Stimulated activated memory B cell treated with anti-CD40 and anti-IgM and Interleukin-4, amounts not matched to agents 10 μg/mL and 1 μg/mL and 100 μg/mL, for 72 hours (primary cell): ENCODE data around the gene AMBRA1.

Source experiments
- ATAC-seq: fragments of 150-1000 bp; cut with Tn5 transposase; 2 replicates; pipeline ENCODE4 v1.10.0; 2021
- H3K27ac Mint-ChIP-seq: one replicate; pipeline ENCODE4 v1.8.0; 2022; ENCODE audit warnings: mild to moderate bottlenecking, mixed read lengths
- H3K27me3 Mint-ChIP-seq: one replicate; pipeline ENCODE4 v1.8.0; 2022; ENCODE audit warnings: mixed read lengths
- H3K36me3 Mint-ChIP-seq: one replicate; pipeline ENCODE4 v1.8.0; 2022; ENCODE audit warnings: mixed read lengths
- H3K4me1 Mint-ChIP-seq: one replicate; pipeline ENCODE4 v1.8.0; 2022; ENCODE audit warnings: mixed read lengths
- H3K4me3 Mint-ChIP-seq: one replicate; pipeline ENCODE4 v1.8.0; 2022; ENCODE audit warnings: mild to moderate bottlenecking, moderate library complexity, mixed read lengths
- H3K9me3 Mint-ChIP-seq: one replicate; pipeline ENCODE4 v1.8.0; 2022; ENCODE audit warnings: mixed read lengths

The AMBRA1 gene

GRCh38 chr11:46593550-46594373, at the start of gene AMBRA1:
Gene AMBRA1 (minus strand): TSS chr11:46594023. CDS start chr11:46548380, 45,643 bp downstream.
- Mint-ChIP-seq H3K4me3 (peak within 1 kb of the TSS; percentile 92), H3K4me1 (peaks cover 34% of the 10 kb centered on the region), H3K27me3 (no peaks in the 10 kb centered on the region), H3K27ac (peak within 1 kb of the TSS; percentile 88), H3K36me3 (peaks cover 8% of the 10 kb centered on the region), H3K9me3 (no peaks in the 10 kb centered on the region)
- peak; percentile 91 for ATAC-seq

- H3K4me3 Mint-ChIP-seq, result no peak overlapping the region
- H3K27ac Mint-ChIP-seq, result no peak overlapping the region
- H3K36me3 Mint-ChIP-seq, result peaks cover 53% of the 10 kb centered on the region
Measured at GRCh38 chr11:46643531-46643930, 49.7 kb upstream of the AMBRA1 start.

GRCh38 chr11:46642627-46643335, 49.0 kb upstream of the AMBRA1 start:
- H3K27ac Mint-ChIP-seq, result no peak overlapping the region
- no peaks in the 10 kb centered on the region for H3K27me3 Mint-ChIP-seq

More at GRCh38 chr11:46643531-46643930, 49.7 kb upstream of the AMBRA1 start:
- H3K27me3 Mint-ChIP-seq, result no peaks in the 10 kb centered on the region
- H3K9me3 Mint-ChIP-seq, result no peaks in the 10 kb centered on the region
- no peaks in the 10 kb centered on the region for H3K4me1 Mint-ChIP-seq
- ATAC-seq, result no peak

GRCh38 chr11:46641639-46642038, 47.8 kb upstream of the AMBRA1 start:
- H3K27me3 Mint-ChIP-seq, result no peaks in the 10 kb centered on the region
- no peak overlapping the region for H3K27ac Mint-ChIP-seq
- H3K4me3 Mint-ChIP-seq, result no peak overlapping the region
- H3K9me3 Mint-ChIP-seq, result no peaks in the 10 kb centered on the region
- peaks cover 63% of the 10 kb centered on the region for H3K36me3 Mint-ChIP-seq
- H3K4me1 Mint-ChIP-seq, result no peaks in the 10 kb centered on the region
- no peak for ATAC-seq

More at GRCh38 chr11:46642627-46643335, 49.0 kb upstream of the AMBRA1 start:
- no peak for ATAC-seq
- no peaks in the 10 kb centered on the region for H3K4me1 Mint-ChIP-seq
- H3K36me3 Mint-ChIP-seq, result peaks cover 58% of the 10 kb centered on the region
- no peaks in the 10 kb centered on the region for H3K9me3 Mint-ChIP-seq
- H3K4me3 Mint-ChIP-seq, result no peak overlapping the region

- Mint-ChIP-seq H3K27ac (no peak overlapping the region), H3K4me3 (no peak overlapping the region), H3K4me1 (no peaks in the 10 kb centered on the region), H3K36me3 (peaks cover 58% of the 10 kb centered on the region), H3K27me3 (no peaks in the 10 kb centered on the region), H3K9me3 (no peaks in the 10 kb centered on the region)
- ATAC-seq, result no peak
Measured at GRCh38 chr11:46640036-46640788, 46.4 kb upstream of the AMBRA1 start.

- Mint-ChIP-seq H3K4me3 (no peak overlapping the region), H3K27ac (no peak overlapping the region), H3K27me3 (no peaks in the 10 kb centered on the region), H3K9me3 (no peaks in the 10 kb centered on the region), H3K4me1 (no peaks in the 10 kb centered on the region), H3K36me3 (peaks cover 51% of the 10 kb centered on the region)
- ATAC-seq, result no peak
Measured at GRCh38 chr11:46639197-46639839, 45.5 kb upstream of the AMBRA1 start.

GRCh38 chr11:46637546-46637945, 43.7 kb upstream of the AMBRA1 start:
- Mint-ChIP-seq H3K4me3 (no peak overlapping the region), H3K36me3 (peaks cover 41% of the 10 kb centered on the region), H3K27ac (no peak overlapping the region), H3K4me1 (no peaks in the 10 kb centered on the region), H3K9me3 (no peaks in the 10 kb centered on the region), H3K27me3 (no peaks in the 10 kb centered on the region)
- no peak for ATAC-seq

GRCh38 chr11:46635557-46636139, 41.8 kb upstream of the AMBRA1 start:
- Mint-ChIP-seq H3K27me3 (no peaks in the 10 kb centered on the region), H3K27ac (no peak overlapping the region), H3K36me3 (peaks cover 50% of the 10 kb centered on the region), H3K9me3 (no peaks in the 10 kb centered on the region), H3K4me3 (no peak overlapping the region), H3K4me1 (no peaks in the 10 kb centered on the region)
- no peak for ATAC-seq

- ATAC-seq, result no peak
- Mint-ChIP-seq H3K4me3 (no peak overlapping the region), H3K9me3 (no peaks in the 10 kb centered on the region), H3K27ac (no peak overlapping the region), H3K36me3 (peaks cover 34% of the 10 kb centered on the region), H3K4me1 (no peaks in the 10 kb centered on the region), H3K27me3 (no peaks in the 10 kb centered on the region)
Measured at GRCh38 chr11:46633291-46634217, 39.7 kb upstream of the AMBRA1 start.

GRCh38 chr11:46632502-46632901, 38.7 kb upstream of the AMBRA1 start:
- Mint-ChIP-seq H3K9me3 (no peaks in the 10 kb centered on the region), H3K27ac (no peak overlapping the region), H3K4me3 (no peak overlapping the region), H3K36me3 (peaks cover 27% of the 10 kb centered on the region), H3K4me1 (no peaks in the 10 kb centered on the region), H3K27me3 (no peaks in the 10 kb centered on the region)
- ATAC-seq, result no peak

GRCh38 chr11:46631676-46632075, 37.9 kb upstream of the AMBRA1 start:
- ATAC-seq, result no peak

GRCh38 chr11:46630237-46630636, 36.4 kb upstream of the AMBRA1 start:
- H3K27ac Mint-ChIP-seq, result no peak overlapping the region
- no peaks in the 10 kb centered on the region for H3K9me3 Mint-ChIP-seq
- no peak overlapping the region for H3K4me3 Mint-ChIP-seq
- peaks cover 26% of the 10 kb centered on the region for H3K36me3 Mint-ChIP-seq
- no peaks in the 10 kb centered on the region for H3K4me1 Mint-ChIP-seq
- ATAC-seq, result no peak
- H3K27me3 Mint-ChIP-seq, result no peaks in the 10 kb centered on the region

More at GRCh38 chr11:46631676-46632075, 37.9 kb upstream of the AMBRA1 start:
- Mint-ChIP-seq H3K27me3 (no peaks in the 10 kb centered on the region), H3K4me1 (no peaks in the 10 kb centered on the region), H3K36me3 (peaks cover 25% of the 10 kb centered on the region), H3K27ac (no peak overlapping the region), H3K9me3 (no peaks in the 10 kb centered on the region), H3K4me3 (no peak overlapping the region)

GRCh38 chr11:46628961-46629360, 35.1 kb upstream of the AMBRA1 start:
- no peak overlapping the region for H3K27ac Mint-ChIP-seq

GRCh38 chr11:46625406-46625805, 31.6 kb upstream of the AMBRA1 start:
- peaks cover 34% of the 10 kb centered on the region for H3K36me3 Mint-ChIP-seq
- no peak overlapping the region for H3K27ac Mint-ChIP-seq
- no peak for ATAC-seq
- no peaks in the 10 kb centered on the region for H3K9me3 Mint-ChIP-seq
- peaks cover 2% of the 10 kb centered on the region for H3K4me1 Mint-ChIP-seq
- H3K4me3 Mint-ChIP-seq, result no peak overlapping the region
- H3K27me3 Mint-ChIP-seq, result no peaks in the 10 kb centered on the region

More at GRCh38 chr11:46628961-46629360, 35.1 kb upstream of the AMBRA1 start:
- Mint-ChIP-seq H3K4me3 (no peak overlapping the region), H3K36me3 (peaks cover 37% of the 10 kb centered on the region), H3K27me3 (no peaks in the 10 kb centered on the region), H3K4me1 (no peaks in the 10 kb centered on the region), H3K9me3 (no peaks in the 10 kb centered on the region)
- no peak for ATAC-seq
